Activated naive CD8-positive, alpha-beta T cell treated with anti-CD3 and anti-CD28 coated beads for 36 hours (primary cell): ENCODE data around the gene ERAP2. TPM values are rescaled to one million over a fixed set of nuclear protein-coding genes. Genes with fewer than 3 reads are reported as not detected.
"Not testable (repeated sequence)": the region's sequence is repeated elsewhere in the genome, so short reads cannot be mapped to it uniquely, and the experiment has no call there.

Experiments
- DNase-seq: peaks from one replicate; pipeline ENCODE4 v3.0.0; 2021
- H3K27ac Mint-ChIP-seq: one replicate; pipeline ENCODE4 v1.8.0; 2022; ENCODE audit warnings: mild to moderate bottlenecking, moderate library complexity, mixed read lengths
- H3K27me3 Mint-ChIP-seq: one replicate; pipeline ENCODE4 v1.8.0; 2022; ENCODE audit warnings: mild to moderate bottlenecking, mixed read lengths
- H3K36me3 Mint-ChIP-seq: one replicate; pipeline ENCODE4 v1.8.0; 2021; ENCODE audit warnings: mild to moderate bottlenecking, mixed read lengths
- H3K4me1 Mint-ChIP-seq: one replicate; pipeline ENCODE4 v1.8.0; 2021; ENCODE audit warnings: mixed read lengths
- H3K4me3 Mint-ChIP-seq: one replicate; pipeline ENCODE4 v1.8.0; 2022; ENCODE audit warnings: mild to moderate bottlenecking, moderate library complexity, mixed read lengths
- H3K9me3 Mint-ChIP-seq: one replicate; pipeline ENCODE4 v1.8.0; 2022; ENCODE audit warnings: mixed read lengths
- total RNA-seq, 2 experiments: library from RNA; stranded (reverse); gene quantifications; one replicate each; pipeline ENCODE4 v1.2.3, GENCODE V29; 2021

ERAP2 gene, protein sequence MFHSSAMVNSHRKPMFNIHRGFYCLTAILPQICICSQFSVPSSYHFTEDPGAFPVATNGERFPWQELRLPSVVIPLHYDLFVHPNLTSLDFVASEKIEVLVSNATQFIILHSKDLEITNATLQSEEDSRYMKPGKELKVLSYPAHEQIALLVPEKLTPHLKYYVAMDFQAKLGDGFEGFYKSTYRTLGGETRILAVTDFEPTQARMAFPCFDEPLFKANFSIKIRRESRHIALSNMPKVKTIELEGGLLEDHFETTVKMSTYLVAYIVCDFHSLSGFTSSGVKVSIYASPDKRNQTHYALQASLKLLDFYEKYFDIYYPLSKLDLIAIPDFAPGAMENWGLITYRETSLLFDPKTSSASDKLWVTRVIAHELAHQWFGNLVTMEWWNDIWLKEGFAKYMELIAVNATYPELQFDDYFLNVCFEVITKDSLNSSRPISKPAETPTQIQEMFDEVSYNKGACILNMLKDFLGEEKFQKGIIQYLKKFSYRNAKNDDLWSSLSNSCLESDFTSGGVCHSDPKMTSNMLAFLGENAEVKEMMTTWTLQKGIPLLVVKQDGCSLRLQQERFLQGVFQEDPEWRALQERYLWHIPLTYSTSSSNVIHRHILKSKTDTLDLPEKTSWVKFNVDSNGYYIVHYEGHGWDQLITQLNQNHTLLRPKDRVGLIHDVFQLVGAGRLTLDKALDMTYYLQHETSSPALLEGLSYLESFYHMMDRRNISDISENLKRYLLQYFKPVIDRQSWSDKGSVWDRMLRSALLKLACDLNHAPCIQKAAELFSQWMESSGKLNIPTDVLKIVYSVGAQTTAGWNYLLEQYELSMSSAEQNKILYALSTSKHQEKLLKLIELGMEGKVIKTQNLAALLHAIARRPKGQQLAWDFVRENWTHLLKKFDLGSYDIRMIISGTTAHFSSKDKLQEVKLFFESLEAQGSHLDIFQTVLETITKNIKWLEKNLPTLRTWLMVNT
- total RNA-seq: 10 to 100 TPM; 44.8 to 47.1 TPM

DNA sequence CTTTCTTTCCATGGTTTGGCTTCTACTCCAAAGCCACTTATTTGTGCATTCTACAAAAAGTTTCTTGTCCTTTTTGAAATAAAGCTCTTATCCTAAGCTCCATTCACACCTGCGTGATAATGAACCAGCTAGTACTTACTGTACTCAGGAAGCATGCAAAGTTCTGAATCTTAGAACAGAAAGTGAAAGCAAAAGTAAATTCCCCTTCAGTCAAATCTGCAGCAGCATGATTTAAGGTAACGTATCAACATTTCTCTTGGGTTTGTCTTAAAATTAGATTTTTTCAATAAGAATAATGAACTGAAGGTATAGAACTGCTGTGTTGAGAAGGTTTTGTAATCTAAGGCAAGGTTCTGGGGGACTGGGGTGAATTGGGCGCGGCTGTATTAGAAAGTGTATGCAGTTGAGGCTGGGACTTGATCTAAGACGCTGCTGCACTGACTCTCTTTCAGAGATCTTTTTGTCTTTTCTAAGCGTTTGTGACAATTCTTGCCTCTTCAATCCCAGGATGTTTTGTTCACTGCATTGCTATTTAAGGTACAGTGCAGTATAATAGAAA, at the start of gene ERAP2:
Gene ERAP2 (plus strand): TSS at position 209 of the 559 bp plus-strand sequence. CDS start 3,186 bp downstream, outside the sequence.
- peaks cover 21% of the 10 kb centered on the region for H3K36me3 Mint-ChIP-seq
- peak within 1 kb of the TSS; percentile 92 for H3K4me3 Mint-ChIP-seq
- H3K4me1 Mint-ChIP-seq: peaks cover 65% of the 10 kb centered on the region
- H3K27ac Mint-ChIP-seq: peak within 1 kb of the TSS; percentile 99
- no peak for DNase-seq
- no peaks in the 10 kb centered on the region for H3K27me3 Mint-ChIP-seq
- no peaks in the 10 kb centered on the region for H3K9me3 Mint-ChIP-seq

DNA sequence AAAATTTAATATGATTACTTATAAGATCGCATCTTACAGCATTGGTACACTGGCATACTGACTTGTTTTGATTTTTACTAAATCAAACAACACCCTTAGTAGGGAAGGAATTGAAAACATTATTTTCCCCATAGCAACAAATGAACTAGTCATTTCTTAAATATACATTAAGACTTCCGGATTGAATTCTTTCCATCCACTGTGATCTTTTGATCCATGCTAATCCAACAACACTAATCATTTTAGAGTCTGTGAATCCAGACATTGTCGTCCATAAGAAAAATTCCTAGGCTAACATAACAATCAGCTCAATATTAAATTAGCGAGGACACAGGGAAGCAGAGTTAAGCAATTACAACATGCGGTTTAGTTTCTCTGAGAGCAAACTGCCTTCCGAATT, 47.0 kb upstream of the ERAP2 start:
- no peaks in the 10 kb centered on the region for H3K27me3 Mint-ChIP-seq
- H3K27ac Mint-ChIP-seq: no peak overlapping the region
- no peak overlapping the region for H3K4me3 Mint-ChIP-seq
- H3K36me3 Mint-ChIP-seq: no peaks in the 10 kb centered on the region
- DNase-seq: no peak
- peaks cover 6% of the 10 kb centered on the region for H3K4me1 Mint-ChIP-seq
- H3K9me3 Mint-ChIP-seq: no peaks in the 10 kb centered on the region

DNA sequence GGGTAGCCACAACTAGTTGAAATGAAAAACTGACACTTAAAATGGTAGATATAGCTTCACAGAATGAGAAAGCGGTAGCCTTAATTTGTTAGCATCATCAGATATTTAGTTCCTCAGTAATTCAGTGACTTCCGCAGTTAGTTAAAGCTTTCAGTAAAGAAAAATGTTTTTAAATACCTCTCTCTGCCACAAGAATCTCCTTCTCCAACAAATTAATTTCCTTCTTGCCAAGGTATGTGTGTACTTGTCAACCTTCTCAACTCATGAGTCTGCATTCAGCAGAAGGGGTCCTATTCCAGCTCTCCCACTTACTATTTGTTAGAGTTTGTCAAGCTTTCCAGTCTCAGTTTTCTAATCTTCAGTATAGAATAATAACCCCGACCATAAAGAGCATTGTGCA, 42.3 kb upstream of the ERAP2 start:
- H3K9me3 Mint-ChIP-seq: no peaks in the 10 kb centered on the region
- H3K27ac Mint-ChIP-seq: no peak overlapping the region
- no peak for DNase-seq
- peaks cover 8% of the 10 kb centered on the region for H3K4me1 Mint-ChIP-seq
- no peak overlapping the region for H3K4me3 Mint-ChIP-seq
- no peaks in the 10 kb centered on the region for H3K36me3 Mint-ChIP-seq
- H3K27me3 Mint-ChIP-seq: no peaks in the 10 kb centered on the region

GRCh38 chr5:96835791-96836191, 40.5 kb upstream of the ERAP2 start:
- Mint-ChIP-seq H3K36me3 (no peaks in the 10 kb centered on the region), H3K4me1 (peaks cover 8% of the 10 kb centered on the region), H3K27me3 (no peaks in the 10 kb centered on the region), H3K4me3 (no peak overlapping the region), H3K9me3 (no peaks in the 10 kb centered on the region), H3K27ac (no peak overlapping the region)
- DNase-seq: no peak

DNA sequence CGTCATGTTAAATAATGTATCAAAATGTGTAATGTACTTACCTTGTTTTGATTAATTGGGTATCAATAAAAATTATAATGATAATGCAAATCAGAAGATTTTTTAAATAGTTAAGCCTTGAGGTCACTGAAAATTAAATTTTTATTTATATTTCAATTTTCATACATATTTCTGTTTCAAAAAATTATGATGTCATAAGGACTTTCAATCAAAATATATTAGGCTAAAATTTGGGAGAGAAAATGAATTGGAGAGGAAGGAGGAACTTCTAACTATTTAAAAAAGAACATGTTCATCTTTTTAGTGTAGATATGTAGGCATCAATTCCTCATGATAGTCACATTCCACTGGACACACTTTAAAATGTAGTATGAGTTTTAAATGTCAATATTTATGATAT, 39.5 kb upstream of the ERAP2 start:
- Mint-ChIP-seq H3K27ac (no peak overlapping the region), H3K36me3 (no peaks in the 10 kb centered on the region), H3K4me1 (peaks cover 8% of the 10 kb centered on the region), H3K27me3 (no peaks in the 10 kb centered on the region), H3K4me3 (no peak overlapping the region), H3K9me3 (no peaks in the 10 kb centered on the region)
- no peak for DNase-seq

DNA sequence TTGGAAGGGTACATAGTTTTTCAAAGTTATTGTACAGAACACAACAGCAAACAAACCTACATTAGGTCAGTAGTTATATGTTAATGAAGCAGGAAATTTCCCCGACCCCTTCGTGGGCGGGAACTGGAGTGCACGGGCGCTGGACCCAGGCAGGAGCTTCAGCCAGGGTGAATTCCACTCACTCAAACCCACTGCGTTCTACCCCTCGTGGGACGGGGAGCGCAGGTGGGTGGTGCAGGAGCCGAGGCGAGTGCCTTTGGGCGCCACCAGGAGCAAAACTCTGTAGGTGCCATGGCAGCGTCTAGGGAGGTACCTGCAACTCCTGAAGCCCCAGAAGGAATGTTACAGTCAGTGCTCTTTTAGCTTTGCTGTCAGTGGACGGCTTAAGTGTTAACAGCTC, 39.0 kb upstream of the ERAP2 start:
- Mint-ChIP-seq H3K36me3 (no peaks in the 10 kb centered on the region), H3K27ac (no peak overlapping the region), H3K27me3 (no peaks in the 10 kb centered on the region), H3K9me3 (no peaks in the 10 kb centered on the region), H3K4me1 (peaks cover 8% of the 10 kb centered on the region), H3K4me3 (no peak overlapping the region)
- no peak for DNase-seq

GRCh38 chr5:96838201-96839070, 37.9 kb upstream of the ERAP2 start:
- DNase-seq: no peak
- H3K4me3 Mint-ChIP-seq: no peak overlapping the region
- peaks cover 16% of the 10 kb centered on the region for H3K4me1 Mint-ChIP-seq
- H3K27ac Mint-ChIP-seq: no peak overlapping the region
- H3K36me3 Mint-ChIP-seq: no peaks in the 10 kb centered on the region
- no peaks in the 10 kb centered on the region for H3K9me3 Mint-ChIP-seq
- no peaks in the 10 kb centered on the region for H3K27me3 Mint-ChIP-seq

DNA sequence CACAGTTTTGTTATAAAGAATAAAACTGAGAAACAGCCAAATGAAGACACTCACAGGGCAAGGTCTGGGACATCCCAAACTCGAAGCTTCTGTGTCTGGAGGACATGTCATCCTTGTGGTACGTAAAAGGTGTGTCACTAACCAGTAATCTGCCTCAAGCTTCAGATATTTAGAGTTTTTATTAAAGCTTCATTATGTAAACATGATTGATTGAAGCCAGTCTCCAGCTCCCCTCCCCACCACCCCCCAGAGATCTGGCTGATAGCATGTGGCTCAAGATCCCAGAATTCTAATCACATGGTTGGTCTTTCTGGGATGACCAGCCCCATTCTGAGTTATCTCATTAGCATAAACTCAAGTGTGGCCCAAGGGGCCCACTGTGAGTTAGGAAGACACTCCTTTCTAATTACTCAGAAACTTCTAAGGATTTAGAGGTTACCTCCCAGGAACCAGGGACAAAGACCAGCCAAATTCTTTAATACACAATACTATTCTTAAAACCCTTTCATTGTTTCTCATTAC, 37.2 kb upstream of the ERAP2 start:
- Mint-ChIP-seq H3K9me3 (no peaks in the 10 kb centered on the region), H3K4me3 (no peak overlapping the region), H3K4me1 (peaks cover 18% of the 10 kb centered on the region), H3K36me3 (no peaks in the 10 kb centered on the region), H3K27me3 (no peaks in the 10 kb centered on the region), H3K27ac (no peak overlapping the region)
- DNase-seq: no peak

GRCh38 chr5:96841931-96842330, 34.4 kb upstream of the ERAP2 start:
- H3K9me3 Mint-ChIP-seq, H3K4me3 Mint-ChIP-seq, H3K36me3 Mint-ChIP-seq, H3K27ac Mint-ChIP-seq, DNase-seq, H3K27me3 Mint-ChIP-seq: not testable (repeated sequence)
- H3K4me1 Mint-ChIP-seq: peaks cover 14% of the 10 kb centered on the region

DNA sequence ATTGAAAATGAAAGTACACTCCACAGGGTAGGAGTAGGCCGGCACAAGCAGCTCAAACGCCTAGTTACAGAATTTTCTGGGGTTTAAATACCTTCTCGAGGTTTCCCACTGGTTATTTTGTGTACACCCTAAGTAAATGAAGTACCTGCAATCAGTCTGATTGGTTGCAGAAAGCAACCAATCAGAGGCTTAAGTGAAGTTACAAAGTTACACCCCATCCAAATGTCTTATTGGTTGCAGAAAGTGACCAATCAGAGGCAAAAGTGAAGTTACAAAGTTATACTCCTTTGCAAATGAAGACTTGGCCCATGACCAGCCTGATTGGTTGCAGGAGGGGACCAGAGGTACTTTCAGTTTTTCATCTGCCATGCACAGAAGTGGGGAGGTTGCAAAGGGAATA, 33.2 kb upstream of the ERAP2 start:
- peaks cover 14% of the 10 kb centered on the region for H3K4me1 Mint-ChIP-seq
- peaks cover 2% of the 10 kb centered on the region for H3K36me3 Mint-ChIP-seq
- no peak overlapping the region for H3K27ac Mint-ChIP-seq
- no peaks in the 10 kb centered on the region for H3K9me3 Mint-ChIP-seq
- no peak for DNase-seq
- H3K4me3 Mint-ChIP-seq: no peak overlapping the region
- no peaks in the 10 kb centered on the region for H3K27me3 Mint-ChIP-seq

DNA sequence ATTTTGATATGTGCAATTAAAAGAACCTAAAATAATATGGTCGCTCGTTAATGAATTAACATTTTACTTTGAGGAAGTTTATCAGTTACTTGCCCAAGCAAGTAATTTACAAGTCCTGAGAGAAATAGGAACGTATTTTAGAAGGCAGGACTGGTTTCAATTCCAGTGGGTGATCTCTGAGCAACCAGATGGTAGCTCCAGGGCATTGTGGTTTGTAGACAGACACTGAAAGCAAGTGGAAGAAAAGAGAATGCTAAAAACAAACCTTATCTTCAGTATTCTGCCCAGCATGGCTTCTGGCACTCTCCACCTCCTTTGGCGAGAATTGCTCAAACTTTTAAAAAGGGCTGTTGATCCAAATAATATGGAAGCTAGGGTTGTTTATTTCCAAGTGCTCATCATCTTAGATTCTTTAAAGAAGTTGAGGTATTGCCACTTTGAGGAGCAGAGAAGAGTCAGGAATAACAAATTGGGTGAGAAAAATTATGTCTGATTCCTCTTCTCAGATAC, 31.8 kb upstream of the ERAP2 start:
- H3K27me3 Mint-ChIP-seq: no peaks in the 10 kb centered on the region
- no peak for DNase-seq
- H3K36me3 Mint-ChIP-seq: peaks cover 2% of the 10 kb centered on the region
- H3K27ac Mint-ChIP-seq: no peak overlapping the region
- H3K4me1 Mint-ChIP-seq: peaks cover 11% of the 10 kb centered on the region
- H3K4me3 Mint-ChIP-seq: no peak overlapping the region
- no peaks in the 10 kb centered on the region for H3K9me3 Mint-ChIP-seq

DNA sequence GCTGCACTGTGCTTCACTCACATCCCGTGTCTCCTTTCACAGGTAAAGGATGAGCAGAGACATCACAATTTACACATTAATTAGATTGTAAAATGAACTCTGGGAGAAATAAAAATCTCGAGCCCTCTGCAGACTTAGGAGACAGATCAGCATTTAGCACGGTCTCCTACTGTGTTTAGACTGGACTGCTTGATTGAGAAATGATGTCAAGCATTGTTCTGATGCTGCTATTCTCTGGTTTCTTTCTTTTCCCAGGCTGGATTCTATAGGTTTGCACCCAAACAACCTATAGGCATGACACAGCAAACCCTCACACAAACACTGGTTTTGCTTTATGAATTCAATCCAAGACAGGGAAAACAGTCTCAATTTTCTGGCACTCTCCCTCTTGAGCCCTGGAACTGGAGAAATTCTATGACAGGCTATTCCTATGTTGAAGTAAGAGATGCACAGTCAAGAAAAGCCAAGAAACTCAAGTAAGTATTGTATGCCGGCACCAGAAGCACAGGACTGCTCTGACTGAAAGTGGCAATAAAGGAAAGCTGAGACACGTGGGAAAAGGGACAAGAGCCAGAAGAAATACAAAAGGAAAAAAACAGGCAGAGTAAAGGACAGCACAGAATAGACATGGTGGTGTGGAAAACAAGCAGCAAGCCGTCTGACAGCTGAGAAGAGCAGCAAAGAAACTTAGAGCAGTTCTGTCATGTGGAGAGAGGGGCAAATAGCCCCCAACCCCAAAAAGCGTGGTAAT, 24.8 kb upstream of the ERAP2 start:
- Mint-ChIP-seq H3K27me3 (peaks cover 3% of the 10 kb centered on the region), H3K36me3 (peaks cover 2% of the 10 kb centered on the region), H3K27ac (no peak overlapping the region), H3K4me3 (no peak overlapping the region), H3K4me1 (no peaks in the 10 kb centered on the region), H3K9me3 (no peaks in the 10 kb centered on the region)
- DNase-seq: no peak

DNA sequence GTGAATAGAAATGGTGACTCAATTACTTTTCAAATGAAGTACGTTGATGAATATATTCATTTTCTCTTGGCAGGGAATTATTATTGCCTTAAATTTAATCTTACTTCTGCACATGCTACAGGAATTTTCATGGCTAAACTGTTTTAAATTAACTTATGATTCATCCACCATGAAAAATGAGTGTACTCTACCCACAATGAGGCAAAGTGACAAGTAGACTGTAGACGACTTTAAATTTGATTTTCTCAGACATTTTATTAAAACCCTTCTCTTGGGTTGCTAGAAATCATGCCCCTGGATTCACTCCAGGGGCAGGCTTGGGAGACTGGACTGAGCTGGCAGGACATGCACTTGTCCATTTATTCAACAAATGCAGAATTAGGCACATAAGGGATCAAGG, 23.5 kb upstream of the ERAP2 start:
- no peaks in the 10 kb centered on the region for H3K4me1 Mint-ChIP-seq
- no peak for DNase-seq
- H3K27ac Mint-ChIP-seq: no peak overlapping the region
- H3K9me3 Mint-ChIP-seq: no peaks in the 10 kb centered on the region
- no peak overlapping the region for H3K4me3 Mint-ChIP-seq
- peaks cover under 1% of the 10 kb centered on the region for H3K36me3 Mint-ChIP-seq
- peaks cover 3% of the 10 kb centered on the region for H3K27me3 Mint-ChIP-seq
